KMS-11 (cell line): Measurements from ENCODE around the gene GLIPR2.

Experiments used
- H2AFZ ChIP-seq: fragments of 200-600 bp; sonication (generic); 2 replicates; pipeline ENCODE4 v1.6.1; 2016; ENCODE audit warnings: antibody characterized with exemption, mixed run types, low read depth
- H3K27ac ChIP-seq: fragments of 200-600 bp; sonication (generic); 2 replicates; pipeline ENCODE4 v1.6.1; 2016; ENCODE audit warnings: mild to moderate bottlenecking, mixed run types
- H3K27me3 ChIP-seq: fragments of 200-600 bp; sonication (generic); 2 replicates; pipeline ENCODE4 v1.6.1; 2017; ENCODE audit warnings: mild to moderate bottlenecking, low read depth, mixed run types, moderate library complexity; ENCODE audit not compliant: insufficient read depth
- H3K36me3 ChIP-seq: fragments of 200-600 bp; sonication (generic); 2 replicates; pipeline ENCODE4 v1.6.1; 2017; ENCODE audit warnings: mild to moderate bottlenecking, mixed run types; ENCODE audit not compliant: insufficient read depth
- H3K4me1 ChIP-seq: fragments of 200-600 bp; sonication (generic); 2 replicates; pipeline ENCODE4 v1.6.1; 2016; ENCODE audit warnings: mild to moderate bottlenecking, low read depth, mixed run types; ENCODE audit not compliant: poor library complexity, severe bottlenecking
- H3K4me2 ChIP-seq: fragments of 200-600 bp; sonication (generic); 2 replicates; pipeline ENCODE4 v1.7.0; 2016; ENCODE audit warnings: mild to moderate bottlenecking, mixed run types
- H3K4me3 ChIP-seq: fragments of 200-600 bp; sonication (generic); IDR thresholded peaks from 2 replicates; pipeline ENCODE4 v1.6.1; 2017; ENCODE audit warnings: low read depth, low read length, mixed read lengths; ENCODE audit not compliant: insufficient read depth
- H3K79me2 ChIP-seq: fragments of 200-600 bp; sonication (generic); 2 replicates; pipeline ENCODE4 v1.6.1; 2016; ENCODE audit warnings: low read depth, mixed run types; ENCODE audit not compliant: insufficient read depth
- H3K9ac ChIP-seq: fragments of 200-600 bp; sonication (generic); 2 replicates; pipeline ENCODE4 v1.6.1; 2016; ENCODE audit warnings: mild to moderate bottlenecking, mixed run types
- H4K20me1 ChIP-seq: fragments of 200-600 bp; sonication (generic); 2 replicates; pipeline ENCODE4 v1.6.1; 2016; ENCODE audit warnings: mild to moderate bottlenecking, mixed run types; ENCODE audit not compliant: insufficient read depth
- TF ChIP-seq, protein P1 (sequence below): fragments of 200-600 bp; sonication (generic); conservative IDR thresholded peaks from 2 replicates; pipeline ENCODE4 v1.6.1; 2017; ENCODE audit warnings: low read depth, mild to moderate bottlenecking, antibody characterized with exemption, low read length, moderate library complexity, mixed read lengths

Gene GLIPR2

GRCh38 chr9:36187414-36187813, 50.9 kb downstream of the GLIPR2 start:
- Histone ChIP-seq H2AFZ (peak overlapping the region; percentile 52; the same call in 1 of the 2 replicates), H3K36me3 (no peaks in the 10 kb centered on the region), H3K4me3 (no peak overlapping the region), H3K79me2 (peaks cover 17% of the 10 kb centered on the region), H3K4me2 (peak overlapping the region; percentile 48), H4K20me1 (0 out of 2 replicates have a peak, but pooled peaks cover 10% of the 10 kb centered on the region), H3K4me1 (peaks cover 30% of the 10 kb centered on the region), H3K9ac (no peak overlapping the region), H3K27ac (no peak overlapping the region), H3K27me3 (no peaks in the 10 kb centered on the region)
- TF ChIP-seq, protein P1, sequence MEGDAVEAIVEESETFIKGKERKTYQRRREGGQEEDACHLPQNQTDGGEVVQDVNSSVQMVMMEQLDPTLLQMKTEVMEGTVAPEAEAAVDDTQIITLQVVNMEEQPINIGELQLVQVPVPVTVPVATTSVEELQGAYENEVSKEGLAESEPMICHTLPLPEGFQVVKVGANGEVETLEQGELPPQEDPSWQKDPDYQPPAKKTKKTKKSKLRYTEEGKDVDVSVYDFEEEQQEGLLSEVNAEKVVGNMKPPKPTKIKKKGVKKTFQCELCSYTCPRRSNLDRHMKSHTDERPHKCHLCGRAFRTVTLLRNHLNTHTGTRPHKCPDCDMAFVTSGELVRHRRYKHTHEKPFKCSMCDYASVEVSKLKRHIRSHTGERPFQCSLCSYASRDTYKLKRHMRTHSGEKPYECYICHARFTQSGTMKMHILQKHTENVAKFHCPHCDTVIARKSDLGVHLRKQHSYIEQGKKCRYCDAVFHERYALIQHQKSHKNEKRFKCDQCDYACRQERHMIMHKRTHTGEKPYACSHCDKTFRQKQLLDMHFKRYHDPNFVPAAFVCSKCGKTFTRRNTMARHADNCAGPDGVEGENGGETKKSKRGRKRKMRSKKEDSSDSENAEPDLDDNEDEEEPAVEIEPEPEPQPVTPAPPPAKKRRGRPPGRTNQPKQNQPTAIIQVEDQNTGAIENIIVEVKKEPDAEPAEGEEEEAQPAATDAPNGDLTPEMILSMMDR: no peak

GRCh38 chr9:36188212-36188611, 51.7 kb downstream of the GLIPR2 start:
- no peak overlapping the region for H3K9ac ChIP-seq
- H3K4me2 ChIP-seq: no peak overlapping the region
- H3K4me1 ChIP-seq: peaks cover 38% of the 10 kb centered on the region
- peaks cover 25% of the 10 kb centered on the region for H3K79me2 ChIP-seq
- TF ChIP-seq, protein P1: no peak
- no peaks in the 10 kb centered on the region for H3K36me3 ChIP-seq
- no peaks in the 10 kb centered on the region for H3K27me3 ChIP-seq
- no peak overlapping the region for H2AFZ ChIP-seq
- H3K27ac ChIP-seq: no peak overlapping the region
- H4K20me1 ChIP-seq: 0 out of 2 replicates have a peak, but pooled peaks cover 15% of the 10 kb centered on the region
- H3K4me3 ChIP-seq: no peak overlapping the region

DNA sequence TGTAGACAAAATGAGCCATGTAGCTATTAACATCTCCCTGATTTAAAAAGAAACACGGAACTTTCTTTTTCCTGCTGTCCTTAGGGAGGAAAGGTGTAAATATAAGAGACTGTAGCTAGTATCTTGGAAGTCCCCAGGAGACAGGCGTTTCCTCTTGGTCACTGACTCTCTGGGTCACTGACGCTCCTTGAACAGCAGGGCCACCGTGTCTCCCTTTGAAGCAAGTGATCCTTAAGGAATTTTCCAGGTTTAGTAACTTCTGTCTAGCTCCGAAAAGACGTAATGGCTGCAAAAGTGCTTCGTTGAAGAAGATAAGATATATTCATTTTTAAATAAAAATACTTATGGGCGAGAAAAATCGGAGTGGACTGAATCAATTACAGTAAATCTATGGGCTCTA, 53.4 kb downstream of the GLIPR2 start:
- Histone ChIP-seq H3K9ac (peak overlapping the region; percentile 83; the same call in 1 of the 2 replicates), H3K4me2 (peak overlapping the region; percentile 95), H3K4me1 (peaks cover 52% of the 10 kb centered on the region), H2AFZ (peak overlapping the region; percentile 80), H3K36me3 (no peaks in the 10 kb centered on the region; the same call in 1 of the 2 replicates), H3K27me3 (no peaks in the 10 kb centered on the region), H4K20me1 (peaks cover 28% of the 10 kb centered on the region), H3K27ac (peak overlapping the region; percentile 73), H3K79me2 (peaks cover 42% of the 10 kb centered on the region), H3K4me3 (no peak overlapping the region)
- TF ChIP-seq, protein P1: no peak; the same call in 1 of the 2 replicates

DNA sequence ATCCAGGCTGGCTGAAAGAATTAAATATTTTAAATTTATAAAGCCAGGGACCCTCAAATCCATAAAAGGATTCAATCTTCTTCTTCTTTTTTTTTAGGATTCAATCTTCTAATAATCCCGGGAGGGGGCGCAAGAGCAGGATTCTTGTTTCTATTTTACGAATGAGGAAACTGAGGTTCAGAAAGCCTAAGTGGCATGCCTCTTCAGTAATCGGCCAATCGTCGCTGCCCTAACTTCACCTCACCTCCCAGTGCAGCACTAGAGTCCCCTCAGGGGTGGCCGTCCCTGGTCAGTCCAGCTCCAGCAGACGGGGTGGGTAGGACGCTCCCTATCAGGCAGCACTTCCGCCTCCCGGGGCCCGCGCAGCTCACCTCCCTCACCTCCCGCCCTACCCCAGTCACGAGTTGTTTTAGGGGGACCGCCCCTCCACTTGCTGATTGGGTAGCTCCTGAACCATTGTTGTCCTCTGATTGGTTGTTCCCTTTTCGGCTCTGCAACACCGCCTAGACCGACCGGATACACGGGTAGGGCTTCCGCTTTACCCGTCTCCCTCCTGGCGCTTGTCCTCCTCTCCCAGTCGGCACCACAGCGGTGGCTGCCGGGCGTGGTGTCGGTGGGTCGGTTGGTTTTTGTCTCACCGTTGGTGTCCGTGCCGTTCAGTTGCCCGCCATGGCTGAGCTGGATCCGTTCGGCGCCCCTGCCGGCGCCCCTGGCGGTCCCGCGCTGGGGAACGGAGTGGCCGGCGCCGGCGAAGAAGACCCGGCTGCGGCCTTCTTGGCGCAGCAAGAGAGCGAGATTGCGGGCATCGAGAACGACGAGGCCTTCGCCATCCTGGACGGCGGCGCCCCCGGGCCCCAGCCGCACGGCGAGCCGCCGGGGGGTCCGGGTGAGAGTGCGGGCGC, 54.1 kb downstream of the GLIPR2 start, which contains the start of gene CLTA:
TSS of gene CLTA (plus strand) at position 534 of the 902 bp plus-strand sequence. CDS start at position 670, 136 bp downstream.
- Histone ChIP-seq H3K9ac (peak within 1 kb of the TSS; percentile 83), H3K27ac (peak within 1 kb of the TSS; percentile 73), H3K36me3 (no peaks in the 10 kb centered on the region; the same call in 1 of the 2 replicates), H3K4me2 (peak within 1 kb of the TSS; percentile 100), H3K4me3 (no peak within 1 kb of the TSS), H3K27me3 (no peaks in the 10 kb centered on the region), H3K4me1 (peaks cover 52% of the 10 kb centered on the region), H4K20me1 (peaks cover 31% of the 10 kb centered on the region), H3K79me2 (peaks cover 49% of the 10 kb centered on the region), H2AFZ (peak within 1 kb of the TSS; percentile 80)
- TF ChIP-seq, protein P1: peak; percentile 72
